Amygdala (tissue), 56 donors: ENCODE measurements around the gene NDUFS4.
"Not testable (repeated sequence)": the region's sequence is repeated elsewhere in the genome, so short reads cannot be mapped to it uniquely, and the experiment has no call there.

ENCODE experiments used
- DNase-seq, 56 donors: peaks; one replicate each; lab custom pipeline; 2025; lab: John Stamatoyannopoulos, UW

NDUFS4 gene

GRCh38 chr5:53645078-53645477, 84.6 kb downstream of the NDUFS4 start:
- DNase-seq = no peak

GRCh38 chr5:53649352-53649751, 88.9 kb downstream of the NDUFS4 start:
- DNase-seq = no peak

- DNase-seq = not testable (repeated sequence)
These were observed 100.1 kb downstream of the NDUFS4 start for GRCh38 chr5:53660573-53660972.

GRCh38 chr5:53665313-53665712, 104.9 kb downstream of the NDUFS4 start:
- not testable (repeated sequence) for DNase-seq

GRCh38 chr5:53667621-53668020, 107.2 kb downstream of the NDUFS4 start:
- DNase-seq = no peak

- DNase-seq = no peak
These were observed 111.0 kb downstream of the NDUFS4 start for GRCh38 chr5:53671447-53671846.

- DNase-seq = no peak
These were observed 113.7 kb downstream of the NDUFS4 start for GRCh38 chr5:53674121-53674520.

- DNase-seq = no peak
These were observed 117.2 kb downstream of the NDUFS4 start for GRCh38 chr5:53677632-53678031.

GRCh38 chr5:53678981-53679660, 118.7 kb downstream of the NDUFS4 start:
- DNase-seq = no peak

GRCh38 chr5:53681079-53681478, 120.6 kb downstream of the NDUFS4 start:
- DNase-seq = no peak

- no peak for DNase-seq
These were observed 130.6 kb downstream of the NDUFS4 start for GRCh38 chr5:53691014-53691413.

- DNase-seq = no peak
These were observed 134.1 kb downstream of the NDUFS4 start for GRCh38 chr5:53694520-53695022.

- not testable (repeated sequence) for DNase-seq
These were observed 150.0 kb downstream of the NDUFS4 start for GRCh38 chr5:53710405-53710804.

GRCh38 chr5:53712327-53712726, 151.9 kb downstream of the NDUFS4 start:
- DNase-seq = no peak

- DNase-seq = no peak
These were observed 153.7 kb downstream of the NDUFS4 start for GRCh38 chr5:53713978-53714666.

GRCh38 chr5:53714667-53715010, 154.2 kb downstream of the NDUFS4 start:
- DNase-seq = no peak

- no peak for DNase-seq
These were observed 165.7 kb downstream of the NDUFS4 start for GRCh38 chr5:53726121-53726520.

GRCh38 chr5:53730943-53731342, 170.5 kb downstream of the NDUFS4 start:
- no peak for DNase-seq
